CD4-positive, alpha-beta T cell treated with Interleukin-15 for 4 hours (primary cell): Measurements from ENCODE around the gene COL4A5.
"Not testable (repeated sequence)": the region's sequence is repeated elsewhere in the genome, so short reads cannot be mapped to it uniquely, and the experiment has no call there.

ENCODE experiments used
- DNase-seq: peaks from one replicate; pipeline ENCODE4 v3.0.0-alpha.2; 2020; ENCODE audit warnings: low spot score

The COL4A5 gene

GRCh38 chrX:108439426-108439942 is at the start of gene COL4A5:
COL4A5 (plus strand) TSS chrX:108439838; CDS start chrX:108440126, 288 bp downstream.
- peak; percentile 0 for DNase-seq

- not testable (repeated sequence) for DNase-seq
These were observed 48.5 kb upstream of the COL4A5 start for GRCh38 chrX:108390976-108391717.

- DNase-seq, result no peak
These were observed 43.3 kb upstream of the COL4A5 start for GRCh38 chrX:108396188-108396891.

- DNase-seq, result no peak
These were observed 42.7 kb upstream of the COL4A5 start for GRCh38 chrX:108396986-108397385.

- DNase-seq, result no peak
These were observed 41.8 kb upstream of the COL4A5 start for GRCh38 chrX:108397627-108398391.

- DNase-seq, result no peak
These were observed 40.0 kb upstream of the COL4A5 start for GRCh38 chrX:108399418-108400165.

- no peak for DNase-seq
These were observed 26.9 kb upstream of the COL4A5 start for GRCh38 chrX:108412783-108413182.

- no peak for DNase-seq
These were observed 24.5 kb upstream of the COL4A5 start for GRCh38 chrX:108415146-108415545.

- no peak for DNase-seq
These were observed 23.7 kb upstream of the COL4A5 start for GRCh38 chrX:108415891-108416290.

- DNase-seq, result no peak
These were observed 22.4 kb upstream of the COL4A5 start for GRCh38 chrX:108417257-108417656.

GRCh38 chrX:108419401-108419800 is 20.2 kb upstream of the COL4A5 start:
- DNase-seq, result no peak

GRCh38 chrX:108420481-108420880 is 19.2 kb upstream of the COL4A5 start:
- DNase-seq, result no peak

GRCh38 chrX:108426262-108426661 is 13.4 kb upstream of the COL4A5 start:
- DNase-seq, result no peak

- DNase-seq, result no peak
These were observed 4.4 kb upstream of the COL4A5 start for GRCh38 chrX:108435261-108435660.

GRCh38 chrX:108437349-108438109 is 2.1 kb upstream of the COL4A5 start:
- DNase-seq, result no peak

- DNase-seq, result no peak
These were observed 1.5 kb upstream of the COL4A5 start, which contains the start of gene COL4A6 for GRCh38 chrX:108438110-108438623. COL4A6 (minus strand) TSS chrX:108438422; CDS start chrX:108438196, 226 bp downstream.

GRCh38 chrX:108439961-108440696 is 491 bp downstream of the COL4A5 start:
- no peak for DNase-seq

GRCh38 chrX:108442901-108443464 is 3.3 kb downstream of the COL4A5 start:
- no peak for DNase-seq

- DNase-seq, result no peak
These were observed 7.7 kb downstream of the COL4A5 start for GRCh38 chrX:108447303-108447702.

- no peak for DNase-seq
These were observed 14.2 kb downstream of the COL4A5 start for GRCh38 chrX:108453841-108454240.
